Placental pericyte (primary cell): Measurements from ENCODE around the gene PLA2G10. TPM values are rescaled to one million over a fixed set of nuclear protein-coding genes. Genes with fewer than 3 reads are reported as not detected.

ENCODE experiments used
- small RNA-seq: library from RNA; depleted of rRNA; stranded (forward); fragments of <200 nt; gene quantifications from one replicate; pipeline ENCODE3, GENCODE V24; 2012; ENCODE audit warnings: low replicate concordance
- total RNA-seq: library from RNA; depleted of rRNA; stranded (reverse); fragments of >200 nt; gene quantifications from 2 replicates; pipeline ENCODE4 v1.2.3, GENCODE V29; 2012

Gene PLA2G10
- not detected in 2 replicates for total RNA-seq

GRCh38 chr16:14694129-14694528, at the start of gene PLA2G10:
TSS of gene PLA2G10 (minus strand) at chr16:14694308. CDS start at chr16:14694229, 79 bp downstream.

GRCh38 chr16:14742273-14743128, 48.4 kb upstream of the PLA2G10 start, which contains the start of gene NPIPA2:
TSS of gene NPIPA2 (plus strand) at chr16:14742533. CDS start at chr16:14748066, 5,533 bp downstream.

GRCh38 chr16:14703156-14704011, 9.3 kb upstream of the PLA2G10 start, which contains the start of gene NPIPA3:
TSS of gene NPIPA3 (plus strand) at chr16:14703411. CDS start at chr16:14708944, 5,533 bp downstream.

GRCh38 chr16:14632693-14633569, 61.2 kb downstream of the PLA2G10 start, which contains the start of gene BFAR:
TSS of gene BFAR (plus strand) at chr16:14632951. CDS start at chr16:14644347, 11,396 bp downstream.

GRCh38 chr16:14629919-14630619, 64.0 kb downstream of the PLA2G10 start, which contains the start of gene PARN:
TSS of gene PARN (minus strand) at chr16:14630260. CDS start at chr16:14630125, 135 bp downstream.

Small RNAs within 50 kb of the gene (small RNA-seq; reads per million reads assigned to genes)
- not detected for gene RNU7-125P

Other genes starting within 250 kb of the PLA2G10 start
- gene PARN, start 64.0 kb downstream of the PLA2G10 start, total RNA-seq: 33.5 and 50.3 TPM in 2 replicates
- 91.3 and 109 TPM in 2 replicates for gene BFAR, start 61.4 kb downstream of the PLA2G10 start, total RNA-seq
- gene NPIPA3, start 9.1 kb upstream of the PLA2G10 start, total RNA-seq: 0.29 and 0.44 TPM in 2 replicates
- gene NPIPA2, start 48.2 kb upstream of the PLA2G10 start, total RNA-seq: 0.29 and 0.44 TPM in 2 replicates
- 68.6 and 164 TPM in 2 replicates for gene NOMO1, start 139.4 kb upstream of the PLA2G10 start, total RNA-seq
- 37.1 and 62.6 TPM in 2 replicates for gene NPIPA1, start 243.1 kb upstream of the PLA2G10 start, total RNA-seq